Keratinocyte (primary cell): Measurements from ENCODE around the gene CAD. TPM values are rescaled to one million over a fixed set of nuclear protein-coding genes. Genes with fewer than 3 reads are reported as not detected.

Experiments used
- DNase-seq: peaks from one replicate; pipeline ENCODE4 v3.0.0-alpha.2; 2011; ENCODE audit warnings: low read depth, missing footprints, low spot score
- FAIRE-seq: peaks from 2 replicates; lab custom pipeline; 2011; peaks lifted over from hg19 to GRCh38; lab: Jason Lieb, UNC
- H2AFZ ChIP-seq: 2 replicates; pipeline ENCODE4 v1.6.0; 2012; ENCODE audit warnings: low read length, control low read depth, inconsistent platforms; ENCODE audit not compliant: control insufficient read depth
- H3K27ac ChIP-seq: 2 replicates; pipeline ENCODE4 v1.5.1; 2011; ENCODE audit warnings: low read length; ENCODE audit not compliant: control insufficient read depth, insufficient read depth
- H3K27me3 ChIP-seq: 3 replicates; pipeline ENCODE4 v1.6.0; 2011; ENCODE audit warnings: low read length; ENCODE audit not compliant: control insufficient read depth, insufficient read depth; ENCODE audit errors: extremely low read depth
- H3K36me3 ChIP-seq, 2 experiments: 2 replicates in 1 of 2; 3 replicates in 1 of 2; pipeline ENCODE4 v1.5.1; 2011; ENCODE audit warnings: low read length in 2 of 2, mild to moderate bottlenecking in 1 of 2; ENCODE audit not compliant: control insufficient read depth in 2 of 2, insufficient read depth in 2 of 2; ENCODE audit errors: extremely low read depth in 1 of 2
- H3K4me1 ChIP-seq: 3 replicates; pipeline ENCODE4 v1.5.1; 2011; ENCODE audit warnings: low read length; ENCODE audit not compliant: control insufficient read depth, insufficient read depth; ENCODE audit errors: extremely low read depth
- H3K4me2 ChIP-seq: 3 replicates; pipeline ENCODE4 v1.6.0; 2011; ENCODE audit warnings: low read depth, low read length; ENCODE audit not compliant: control insufficient read depth, insufficient read depth; ENCODE audit errors: extremely low read depth
- H3K4me3 ChIP-seq, 3 experiments: fragments of 200-600 bp in 1 of 3; sonication (generic) in 1 of 3; 2 replicates in 2 of 3; 3 replicates in 1 of 3; pipeline ENCODE4 v1.5.1; 2011 to 2016; ENCODE audit warnings: low read length in 3 of 3, mild to moderate bottlenecking in 3 of 3, control low read depth in 2 of 3, inconsistent platforms in 1 of 3, low read depth in 1 of 3, mixed read lengths in 1 of 3, mixed run types in 1 of 3, moderate library complexity in 1 of 3; ENCODE audit not compliant: control insufficient read depth in 2 of 3, insufficient read depth in 2 of 3; ENCODE audit errors: extremely low read depth in 1 of 3
- H3K79me2 ChIP-seq: 2 replicates; pipeline ENCODE4 v1.6.0; 2012; ENCODE audit warnings: low read length; ENCODE audit not compliant: control insufficient read depth, insufficient read depth
- H3K9ac ChIP-seq: 3 replicates; pipeline ENCODE4 v1.6.0; 2011; ENCODE audit warnings: low read length; ENCODE audit not compliant: control insufficient read depth, insufficient read depth; ENCODE audit errors: extremely low read depth
- H3K9me1 ChIP-seq: 3 replicates; pipeline ENCODE4 v1.6.0; 2011; ENCODE audit warnings: low read length; ENCODE audit not compliant: control insufficient read depth, insufficient read depth; ENCODE audit errors: extremely low read depth
- H3K9me3 ChIP-seq: 2 replicates; pipeline ENCODE4 v1.5.1; 2012; ENCODE audit warnings: low read depth, low read length; ENCODE audit not compliant: control insufficient read depth
- H4K20me1 ChIP-seq: 3 replicates; pipeline ENCODE4 v1.6.0; 2011; ENCODE audit warnings: low read length; ENCODE audit not compliant: control insufficient read depth, insufficient read depth; ENCODE audit errors: extremely low read depth
- CTCF ChIP-seq, 3 experiments: IDR thresholded peaks in 1 of 3; conservative IDR thresholded peaks in 1 of 3; optimal IDR thresholded peaks in 1 of 3; 2 replicates in 2 of 3; 3 replicates in 1 of 3; pipeline versions ENCODE3 to v1.5.1; 2011; ENCODE audit warnings: low read length in 3 of 3, mild to moderate bottlenecking in 3 of 3, moderate library complexity in 2 of 3, control low read depth in 1 of 3, inconsistent platforms in 1 of 3; ENCODE audit not compliant: insufficient read depth in 2 of 3; ENCODE audit errors: extremely low read depth in 1 of 3
- EZH2 ChIP-seq: IDR thresholded peaks from one replicate; pipeline ENCODE4 v1.6.1; 2012; ENCODE audit warnings: inconsistent platforms, mild to moderate bottlenecking, low read length, moderate library complexity
- dilution Hi-C: fragments of 300-500 bp; cut with MboI; formaldehyde crosslinking; loops from one replicate; pipeline ENCODE4 v1.7.0; 2020; ENCODE audit warnings: low sequenced_read_pairs; ENCODE audit not compliant: extremely low pct_ligation_motif_present
- polyA plus RNA-seq, 5 experiments: library from polyadenylated mRNA; depleted of rRNA in 3 of 5; stranded (reverse) in 3 of 5; stranded (forward) in 1 of 5; unstranded in 1 of 5; fragments of >200 nt; gene quantifications; 1 replicate in 1 of 5; 2 replicates in 3 of 5; 3 replicates in 1 of 5; pipeline versions ENCODE4 v1.2.1 to v1.2.3, GENCODE V29; 2011 to 2012; ENCODE audit warnings: missing spikeins in 2 of 5, low read depth in 1 of 5, low replicate concordance in 1 of 5

The CAD gene
- polyA plus RNA-seq, 1 donor (not counting 4 experiments of a cell fraction or from before 2014, with no cell fraction given) = 21.0 TPM

- Histone ChIP-seq H2AFZ (no peak overlapping the region), H3K36me3 (peaks cover 49 to 62% of the 10 kb centered on the region in 2 experiments), H3K4me3 (no peak overlapping the region), H3K27me3 (no peaks in the 10 kb centered on the region), H3K79me2 (no peaks in the 10 kb centered on the region), H3K9ac (no peak overlapping the region), H3K9me3 (no peaks in the 10 kb centered on the region), H3K9me1 (no peaks in the 10 kb centered on the region), H3K4me2 (no peak overlapping the region), H4K20me1 (no peaks in the 10 kb centered on the region), H3K27ac (no peak overlapping the region), H3K4me1 (no peaks in the 10 kb centered on the region)
- no peak for TF ChIP-seq EZH2
- TF ChIP-seq CTCF (optimal IDR thresholded peaks at IDR 0.05 in 1 of 3, IDR thresholded peaks at IDR 0.05 in 1 of 3, conservative IDR thresholded peaks at IDR 0.05 in 1 of 3; ENCODE audit: extremely low read depth in 1 of 3, insufficient read depth in 2 of 3, low read length in 3 of 3) = no peak
- FAIRE-seq (no peak), DNase-seq (no peak)
- dilution Hi-C loops = no loop called here
Observed at GRCh38 chr2:27233341-27233740, 16.2 kb downstream of the CAD start.

GRCh38 chr2:27236136-27236535, 19.0 kb downstream of the CAD start:
- no peaks in the 10 kb centered on the region for H3K27me3 ChIP-seq
- H3K36me3 ChIP-seq = peaks cover 55 to 71% of the 10 kb centered on the region in 2 experiments
- H3K79me2 ChIP-seq = no peaks in the 10 kb centered on the region
- H3K9ac ChIP-seq = no peak overlapping the region
- DNase-seq (no peak), FAIRE-seq (no peak)
- no peaks in the 10 kb centered on the region for H3K9me3 ChIP-seq
- TF ChIP-seq EZH2 = no peak
- no peak for TF ChIP-seq CTCF (optimal IDR thresholded peaks at IDR 0.05 in 1 of 3, IDR thresholded peaks at IDR 0.05 in 1 of 3, conservative IDR thresholded peaks at IDR 0.05 in 1 of 3; ENCODE audit: extremely low read depth in 1 of 3, insufficient read depth in 2 of 3, low read length in 3 of 3)
- H4K20me1 ChIP-seq = no peaks in the 10 kb centered on the region
- H3K9me1 ChIP-seq = no peaks in the 10 kb centered on the region
- H3K27ac ChIP-seq = no peak overlapping the region
- H3K4me2 ChIP-seq = no peak overlapping the region
- dilution Hi-C loops = no loop called here
- H2AFZ ChIP-seq = no peak overlapping the region
- no peak overlapping the region for H3K4me3 ChIP-seq
- H3K4me1 ChIP-seq = no peaks in the 10 kb centered on the region
